GM21447 (cell line): ENCODE data around the gene IRF4.

Experiments used
- ATAC-seq: cut with Tn5 transposase; IDR thresholded peaks from one replicate; pipeline ENCODE4 v1.9.1; 2021; ENCODE audit not compliant: unreplicated experiment

The IRF4 gene

GRCh38 chr6:379410-380181 lies 12.0 kb upstream of the IRF4 start:
- ATAC-seq: peak; percentile 73

GRCh38 chr6:380234-381218 lies 11.0 kb upstream of the IRF4 start:
- ATAC-seq: no peak

- ATAC-seq: no peak
Observed at GRCh38 chr6:381742-382461, 9.7 kb upstream of the IRF4 start.

GRCh38 chr6:382883-383810 lies 8.4 kb upstream of the IRF4 start:
- no peak for ATAC-seq

GRCh38 chr6:383856-384255 lies 7.7 kb upstream of the IRF4 start:
- no peak for ATAC-seq

- ATAC-seq: no peak
Observed at GRCh38 chr6:384898-385297, 6.7 kb upstream of the IRF4 start.

GRCh38 chr6:385614-386013 lies 5.9 kb upstream of the IRF4 start:
- ATAC-seq: no peak

- ATAC-seq: no peak
Observed at GRCh38 chr6:386688-387266, 4.8 kb upstream of the IRF4 start.

- ATAC-seq: no peak
Observed at GRCh38 chr6:387293-387741, 4.2 kb upstream of the IRF4 start.

- ATAC-seq: no peak
Observed at GRCh38 chr6:388202-388903, 3.2 kb upstream of the IRF4 start.

- no peak for ATAC-seq
Observed at GRCh38 chr6:389143-389542, 2.4 kb upstream of the IRF4 start.

GRCh38 chr6:389622-390021 lies 1.9 kb upstream of the IRF4 start:
- ATAC-seq: peak; percentile 49

- ATAC-seq: peak; percentile 21
Observed at GRCh38 chr6:390914-391558, 516 bp upstream of the IRF4 start.

- ATAC-seq: no peak
Observed at GRCh38 chr6:392441-393390, 1.2 kb downstream of the IRF4 start.

GRCh38 chr6:393391-394221 lies 2.1 kb downstream of the IRF4 start:
- no peak for ATAC-seq

- no peak for ATAC-seq
Observed at GRCh38 chr6:394641-395289, 3.2 kb downstream of the IRF4 start.
